Measurements from ENCODE around the gene TPRX1.
"Not testable (repeated sequence)": the region's sequence is repeated elsewhere in the genome, so short reads cannot be mapped to it uniquely, and the experiment has no call there.

TPRX1 gene, protein sequence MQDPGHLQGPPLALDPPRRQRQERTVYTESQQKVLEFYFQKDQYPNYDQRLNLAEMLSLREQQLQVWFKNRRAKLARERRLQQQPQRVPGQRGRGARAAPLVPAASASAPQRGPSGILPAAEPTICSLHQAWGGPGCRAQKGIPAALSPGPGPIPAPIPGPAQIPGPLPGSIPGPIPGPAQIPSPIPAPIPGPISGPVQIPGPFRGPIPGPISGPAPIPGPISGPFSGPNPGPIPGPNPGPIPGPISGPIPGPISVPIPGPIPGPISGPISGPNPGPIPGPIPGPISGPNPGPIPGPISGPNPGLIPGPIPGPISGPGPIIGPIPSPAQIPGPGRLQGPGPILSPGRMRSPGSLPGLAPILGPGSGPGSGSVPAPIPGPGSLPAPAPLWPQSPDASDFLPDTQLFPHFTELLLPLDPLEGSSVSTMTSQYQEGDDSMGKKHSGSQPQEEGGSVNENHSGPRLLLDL

DNA sequence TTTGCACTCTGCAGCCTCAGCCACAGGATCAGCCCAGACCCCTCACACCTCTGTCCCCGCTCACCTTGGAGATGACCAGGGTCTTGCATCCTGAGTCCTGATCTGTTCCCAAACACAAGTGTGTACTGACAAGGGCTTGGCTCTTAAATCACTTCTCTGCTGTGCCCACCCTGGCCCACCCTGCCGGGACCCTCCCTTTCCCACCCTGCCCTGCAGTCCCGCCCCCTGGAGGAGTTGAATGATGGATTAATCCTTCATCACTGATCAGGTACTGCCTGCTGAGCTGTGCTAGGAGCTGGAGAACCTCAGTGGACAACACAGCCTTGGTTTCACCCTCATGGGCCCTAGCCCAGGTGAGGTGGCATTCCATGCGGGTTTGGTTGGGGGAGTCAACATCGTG is at the start of gene TPRX1:
Gene TPRX1 (minus strand): TSS at position 101 of the 400 bp plus-strand sequence. CDS start 12 bp downstream, at position 89.
- not testable (repeated sequence) for DNase-seq

DNA sequence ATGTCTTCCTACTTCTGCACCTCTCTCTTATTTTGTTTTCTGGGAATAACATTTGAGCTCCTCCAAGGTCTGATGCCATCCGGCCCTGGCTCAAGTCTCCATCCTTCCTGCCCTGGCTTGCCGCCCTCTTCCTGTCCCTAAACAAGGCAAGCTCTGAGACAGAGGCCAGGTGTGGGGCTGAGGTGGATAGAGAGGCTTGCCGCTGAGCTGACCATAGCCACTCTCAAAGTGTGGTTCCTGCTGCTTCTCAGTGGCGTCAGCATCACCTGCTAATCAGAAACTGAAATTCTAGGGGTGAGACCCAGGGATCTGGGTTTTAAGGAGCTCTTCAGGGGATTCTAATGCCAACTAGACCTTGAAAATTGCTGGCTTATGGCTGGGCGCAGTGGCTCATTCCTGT is 48.7 kb upstream of the TPRX1 start:
- peak; percentile 3 for DNase-seq

- DNase-seq, result no peak
Measured at GRCh38 chr19:47848823-47849473, 44.6 kb upstream of the TPRX1 start.

DNA sequence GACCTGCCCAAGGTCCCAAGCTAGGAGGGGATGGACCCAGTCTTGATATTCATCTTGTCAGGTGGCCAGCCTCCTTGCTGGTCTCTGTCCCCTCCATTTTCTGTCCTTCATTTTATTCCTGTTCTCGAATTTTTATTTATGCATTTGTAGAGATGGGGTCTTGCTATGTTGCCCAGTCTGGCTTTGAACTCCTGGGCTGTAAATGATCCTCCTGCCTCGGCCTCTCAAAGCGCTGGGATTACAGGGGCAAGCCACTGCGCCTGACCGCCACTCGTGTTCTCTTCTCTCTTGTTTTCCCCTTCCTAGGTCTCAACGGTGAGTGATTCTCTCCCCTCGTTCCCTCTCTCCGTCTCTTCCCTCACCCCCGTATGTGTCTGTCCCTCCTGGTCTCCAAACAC is 44.1 kb upstream of the TPRX1 start:
- no peak for DNase-seq

GRCh38 chr19:47842941-47843340 is 38.6 kb upstream of the TPRX1 start:
- no peak for DNase-seq

DNA sequence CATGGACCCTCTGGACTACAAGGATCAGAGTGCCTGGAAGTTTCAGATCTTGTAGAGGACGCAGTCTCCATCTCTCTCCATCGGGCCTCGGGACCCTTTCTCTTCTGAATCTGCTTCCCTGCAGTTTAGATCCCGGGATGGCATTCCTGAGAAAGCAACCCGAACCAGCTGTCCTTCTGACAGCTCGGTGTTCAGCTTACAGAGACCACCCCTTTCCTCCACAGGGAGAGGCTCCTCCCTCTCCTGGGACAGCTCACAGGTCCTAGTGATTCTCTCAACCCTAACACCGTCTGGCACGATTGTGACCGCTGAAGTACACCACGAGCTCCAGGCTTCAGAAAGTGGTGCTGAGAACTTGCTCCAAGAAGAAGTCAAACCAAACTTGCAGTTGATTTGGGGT is 35.6 kb upstream of the TPRX1 start:
- no peak for DNase-seq

- DNase-seq, result no peak
Measured at GRCh38 chr19:47839411-47839810, 35.1 kb upstream of the TPRX1 start.

- no peak for DNase-seq
Measured at GRCh38 chr19:47836038-47836437, 31.7 kb upstream of the TPRX1 start.

- DNase-seq, result no peak
Measured at GRCh38 chr19:47832723-47833122, 28.4 kb upstream of the TPRX1 start.

GRCh38 chr19:47826800-47827199 is 22.4 kb upstream of the TPRX1 start:
- no peak for DNase-seq

DNA sequence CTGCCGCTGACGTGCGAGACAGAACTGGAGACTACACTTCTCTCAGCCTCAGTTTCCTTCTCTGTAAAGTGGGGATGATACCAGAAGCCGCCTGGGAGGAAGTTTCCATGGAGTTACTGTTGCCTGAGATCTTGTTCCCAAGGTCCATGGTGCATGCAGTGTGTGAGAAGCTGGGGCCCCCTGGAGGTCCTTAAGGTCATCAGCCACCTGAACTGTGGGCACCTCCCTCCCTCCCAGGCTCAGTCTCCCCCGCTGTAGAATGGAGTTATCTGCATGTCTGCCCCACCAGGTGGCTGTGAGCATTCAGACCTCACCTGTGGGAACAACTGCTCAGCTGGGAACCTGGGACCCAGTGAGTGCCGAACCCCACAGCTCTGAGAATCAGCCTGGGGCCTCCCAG is 20.0 kb upstream of the TPRX1 start:
- no peak for DNase-seq

GRCh38 chr19:47821460-47822020 is 17.2 kb upstream of the TPRX1 start, which contains the start of gene CRX:
CRX (plus strand) TSS chr19:47821937; CDS start chr19:47834444, 12,507 bp downstream.
- no peak for DNase-seq

DNA sequence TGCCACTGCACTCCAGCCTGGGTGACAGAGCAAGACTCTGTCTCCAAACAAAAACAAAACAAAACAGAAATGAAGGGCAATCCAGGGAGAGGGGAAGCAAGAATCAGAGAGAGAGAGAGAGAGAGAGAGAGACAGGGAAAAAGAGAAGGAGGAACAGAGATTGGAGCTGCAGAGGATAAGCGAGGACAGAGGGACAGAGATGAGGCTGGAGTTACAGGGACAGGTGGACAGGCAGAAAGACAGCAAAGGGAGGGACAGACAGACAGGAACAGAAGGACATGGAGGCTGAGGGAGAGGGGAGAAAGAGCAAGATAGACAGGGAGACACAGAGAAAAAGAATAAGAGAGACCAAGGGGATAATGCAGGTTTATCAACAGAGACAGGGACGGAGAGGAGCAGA is 16.1 kb upstream of the TPRX1 start:
- DNase-seq, result no peak

GRCh38 chr19:47819858-47820257 is 15.5 kb upstream of the TPRX1 start:
- DNase-seq, result no peak

DNA sequence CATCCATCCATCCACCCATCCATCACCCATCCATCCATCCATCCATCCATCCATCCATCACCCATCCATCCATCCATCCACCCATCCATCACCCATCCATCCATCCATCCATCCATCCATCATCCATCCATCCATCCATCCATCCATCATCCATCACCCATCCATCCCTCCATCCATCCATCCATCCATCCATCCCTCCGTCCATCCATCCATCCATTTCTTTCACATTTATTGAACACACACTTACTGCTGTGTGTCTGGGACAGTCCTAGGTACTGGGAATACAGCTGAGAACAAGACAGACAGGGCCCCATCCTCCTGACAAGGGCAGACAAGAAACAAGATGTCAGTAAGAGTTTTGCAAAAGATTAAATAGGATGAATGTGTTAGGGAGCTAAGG is 13.9 kb upstream of the TPRX1 start:
- DNase-seq, result not testable (repeated sequence)

DNA sequence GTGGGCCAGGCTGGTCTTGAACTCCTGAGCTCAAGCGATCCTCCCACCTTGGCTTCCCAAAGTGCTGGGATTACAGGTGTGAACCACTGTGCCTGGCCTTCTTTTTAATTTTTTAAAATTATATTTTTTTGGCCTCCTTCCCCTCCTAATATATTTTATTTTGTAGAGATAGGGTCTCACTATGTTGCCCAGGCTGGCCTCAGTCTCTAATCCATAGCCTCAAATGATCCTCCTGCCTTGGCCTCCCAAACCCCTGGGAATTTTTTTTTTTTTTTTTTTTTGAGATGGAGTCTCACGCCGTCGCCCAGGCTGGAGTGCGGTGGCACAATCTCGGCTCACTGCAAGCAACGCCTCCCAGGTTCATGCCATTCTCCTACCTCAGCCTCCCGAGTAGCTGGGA is 11.9 kb upstream of the TPRX1 start:
- not testable (repeated sequence) for DNase-seq

DNA sequence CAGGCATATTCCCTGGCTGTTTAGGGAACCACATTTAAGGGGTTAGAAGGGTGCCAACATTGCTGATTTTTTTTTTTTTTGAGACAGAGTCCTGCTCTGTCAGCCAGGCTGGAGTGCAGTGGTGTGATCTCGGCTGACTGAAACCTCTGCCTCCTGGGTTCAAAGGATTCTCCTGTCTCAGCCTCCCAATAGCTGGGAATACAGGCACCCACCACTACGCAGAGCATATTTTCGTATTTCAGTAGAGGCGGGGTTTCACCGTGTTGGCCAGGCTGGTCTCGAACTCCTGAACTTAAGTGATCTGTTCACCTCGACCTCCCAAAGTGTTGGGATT is 9.6 kb upstream of the TPRX1 start:
- DNase-seq, result no peak

DNA sequence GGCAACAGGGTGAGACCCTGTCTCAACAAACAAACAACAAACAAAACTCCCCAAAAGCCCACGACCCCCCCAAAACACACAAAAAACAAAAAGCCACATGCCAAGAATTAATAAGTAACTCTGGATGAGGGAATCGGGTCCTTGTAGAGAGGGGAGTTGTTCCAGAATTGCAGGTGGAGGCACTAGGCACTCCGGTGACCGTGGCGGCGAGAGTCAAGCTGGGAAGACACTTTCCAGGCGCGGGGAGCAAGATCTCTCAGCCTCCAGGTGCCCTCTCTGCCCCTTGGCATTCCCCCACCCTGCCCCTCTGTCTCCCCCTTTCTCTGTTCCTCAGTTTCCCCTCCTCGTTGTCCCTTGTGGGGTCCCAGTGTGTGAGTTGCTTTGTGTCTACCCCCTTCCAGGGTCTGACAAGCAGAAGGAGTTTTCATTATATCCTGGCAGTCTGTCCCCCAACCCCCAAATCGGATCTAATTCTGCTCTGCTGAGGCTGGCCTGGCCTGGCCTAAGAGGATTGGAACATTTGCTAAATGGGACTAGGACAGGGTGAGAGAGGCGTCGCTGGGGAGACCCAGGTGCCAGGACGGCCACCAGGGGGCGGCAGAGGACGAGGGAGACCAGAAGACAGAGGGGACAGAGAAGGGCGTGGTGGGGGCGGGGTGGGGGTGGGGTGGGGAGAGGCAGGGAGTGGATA is 9.1 kb upstream of the TPRX1 start:
- peak; percentile 64 for DNase-seq

- no peak for DNase-seq
Measured at GRCh38 chr19:47806435-47806834, 2.1 kb upstream of the TPRX1 start.

DNA sequence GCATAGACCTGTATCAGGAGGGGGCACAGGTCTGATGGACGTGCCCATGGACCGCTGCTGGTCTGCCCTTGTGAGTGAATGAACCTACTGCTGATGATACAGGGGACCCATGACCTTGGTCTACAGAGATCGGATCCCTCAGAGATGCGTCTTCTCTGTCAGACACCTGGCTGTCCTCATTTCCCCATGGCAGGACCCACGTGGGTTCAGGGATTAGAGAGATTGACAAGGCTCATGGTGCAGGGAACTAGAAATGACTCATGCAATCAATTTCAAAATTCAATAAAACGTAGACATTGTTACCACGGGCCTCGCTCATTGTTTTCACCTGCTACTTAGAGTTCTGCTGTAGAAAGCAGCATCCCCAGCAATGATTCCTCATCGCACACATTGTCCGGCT is 962 bp upstream of the TPRX1 start:
- no peak for DNase-seq

DNA sequence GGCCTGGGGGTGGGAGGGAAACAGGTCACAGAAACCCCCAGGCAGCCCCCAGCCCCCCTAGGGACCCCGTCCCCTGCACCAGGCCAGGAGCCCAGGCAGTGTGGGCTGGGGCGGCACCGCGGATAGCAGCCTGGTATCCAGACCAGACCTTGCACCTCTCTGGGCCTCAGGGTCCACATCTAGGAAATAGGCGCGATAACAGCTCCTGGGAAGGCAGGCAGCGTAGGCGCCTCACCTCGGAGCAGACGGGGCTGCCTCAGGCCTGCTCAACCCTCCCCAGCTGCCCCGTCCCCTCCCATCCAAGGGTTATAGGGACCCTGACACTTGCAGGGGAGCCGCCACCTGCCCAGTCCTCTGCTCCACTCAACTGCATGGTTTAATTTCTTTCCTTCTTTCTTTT is 680 bp downstream of the TPRX1 start:
- not testable (repeated sequence) for DNase-seq

DNA sequence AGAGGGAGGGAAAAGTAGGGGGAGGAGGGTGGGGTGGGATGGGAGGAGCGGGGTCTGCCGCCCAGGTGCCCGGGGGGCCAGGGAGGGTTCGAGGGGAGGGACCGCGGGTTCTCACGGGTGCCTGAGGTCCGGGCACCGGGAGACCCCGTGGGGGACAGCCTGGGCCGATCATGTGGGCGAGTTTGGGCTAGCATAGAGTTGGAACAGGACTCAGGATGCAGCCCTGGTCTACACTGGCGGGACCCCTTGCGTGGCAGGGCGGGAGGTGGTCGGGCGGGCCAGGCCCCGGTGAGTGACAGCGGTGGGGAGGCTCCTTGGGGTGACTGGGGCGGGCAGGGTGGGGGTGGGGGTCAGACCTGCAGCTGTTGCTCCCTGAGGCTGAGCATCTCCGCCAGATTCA is 1.2 kb downstream of the TPRX1 start:
- DNase-seq, result not testable (repeated sequence)

DNA sequence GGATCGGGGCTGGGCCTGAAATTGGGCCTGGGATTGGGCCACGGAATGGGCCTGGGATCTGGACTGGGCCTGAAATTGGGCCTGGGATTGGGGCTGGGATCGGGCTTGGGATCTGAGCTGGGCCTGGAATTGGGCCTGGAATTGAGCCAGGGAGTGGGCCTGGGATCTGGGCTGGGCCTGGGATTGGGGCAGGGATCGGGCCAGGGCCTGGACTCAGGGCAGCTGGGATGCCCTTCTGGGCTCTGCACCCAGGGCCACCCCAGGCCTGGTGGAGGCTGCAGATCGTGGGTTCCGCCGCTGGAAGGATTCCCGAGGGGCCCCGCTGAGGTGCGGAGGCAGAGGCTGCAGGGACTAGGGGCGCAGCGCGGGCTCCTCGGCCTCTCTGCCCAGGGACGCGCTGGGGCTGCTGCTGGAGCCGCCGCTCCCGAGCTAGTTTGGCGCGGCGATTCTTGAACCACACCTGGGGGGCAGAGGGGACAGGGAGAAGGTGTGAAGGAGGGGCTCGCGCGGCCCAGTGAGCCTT is 1.8 kb downstream of the TPRX1 start:
- no peak for DNase-seq

Data from NCI-H146 (cell line).